Right atrium auricular region (tissue), 2 donors: ENCODE measurements around the gene EPHA3. TPM values are rescaled to one million over a fixed set of nuclear protein-coding genes. Genes with fewer than 3 reads are reported as not detected.
A peak's percentile ranks its signal among the peaks of the same experiment; 100 is the strongest.

Experiments used
- DNase-seq: peaks from one replicate; pipeline ENCODE4 v3.0.0-alpha.2; 2019; ENCODE audit warnings: low spot score
- H3K27ac ChIP-seq, 2 donors: fragments of 200-600 bp; sonication (generic); 1 replicate in 1 of 2; 2 replicates in 1 of 2; pipeline ENCODE4 v1.5.1; 2016 to 2019
- H3K27me3 ChIP-seq, 2 donors: fragments of 200-600 bp; sonication (generic); one replicate each; pipeline versions ENCODE4 v1.5.1 to v1.6.0; 2017 to 2019
- H3K36me3 ChIP-seq: fragments of 200-600 bp; sonication (generic); one replicate; pipeline ENCODE4 v1.5.1; 2016
- H3K4me1 ChIP-seq, 2 donors: fragments of 200-600 bp; sonication (generic); one replicate each; pipeline versions ENCODE4 v1.5.1 to v1.6.0; 2017 to 2019
- H3K4me3 ChIP-seq, 2 donors: fragments of 200-600 bp; sonication (generic); 1 replicate in 1 of 2; 2 replicates in 1 of 2; pipeline ENCODE4 v1.5.1; 2017 to 2019; ENCODE audit warnings: mild to moderate bottlenecking in 1 of 2, moderate library complexity in 1 of 2
- H3K9me3 ChIP-seq, 2 donors: fragments of 200-600 bp; sonication (generic); one replicate each; pipeline ENCODE4 v1.5.1; 2019
- total RNA-seq, 2 donors: library from RNA; depleted of rRNA; stranded (reverse); fragments of >200 nt; gene quantifications; one replicate each; pipeline ENCODE4 v1.1.0, GENCODE V29; 2016
- TF ChIP-seq, protein P1 (sequence below), 2 donors: fragments of 200-600 bp; sonication (generic); IDR thresholded peaks; one replicate each; pipeline ENCODE4 v1.5.1; 2019; ENCODE audit warnings: antibody characterized with exemption in 2 of 2

The EPHA3 gene
- total RNA-seq, 2 donors from 2014 or later: 5.3 to 5.4 TPM

DNA sequence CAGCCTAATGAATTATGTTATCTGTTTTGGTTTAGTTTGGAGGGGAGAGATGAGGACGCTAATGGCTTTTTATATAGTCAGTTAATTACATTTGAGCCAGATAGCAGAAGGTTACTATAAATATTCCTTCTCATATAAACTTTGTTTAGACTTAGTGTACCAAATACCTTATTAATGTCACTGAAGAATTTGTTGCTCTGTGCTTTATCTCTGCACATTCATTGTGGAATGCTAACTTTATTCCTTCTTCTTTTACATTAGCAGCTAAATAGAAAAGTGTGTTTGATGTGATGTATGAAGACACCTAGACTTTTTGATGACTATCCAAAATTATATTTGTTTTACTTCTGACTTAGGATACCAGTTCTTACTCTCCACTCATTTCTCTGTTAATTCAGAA is 105.2 kb downstream of the EPHA3 start:
- Histone ChIP-seq H3K4me3 (no peak overlapping the region), H3K27ac (no peak overlapping the region), H3K27me3 (no peaks in the 10 kb centered on the region), H3K9me3 (no peaks in the 10 kb centered on the region), H3K4me1 (no peaks in the 10 kb centered on the region), H3K36me3 (no peaks in the 10 kb centered on the region)
- TF ChIP-seq, protein P1, sequence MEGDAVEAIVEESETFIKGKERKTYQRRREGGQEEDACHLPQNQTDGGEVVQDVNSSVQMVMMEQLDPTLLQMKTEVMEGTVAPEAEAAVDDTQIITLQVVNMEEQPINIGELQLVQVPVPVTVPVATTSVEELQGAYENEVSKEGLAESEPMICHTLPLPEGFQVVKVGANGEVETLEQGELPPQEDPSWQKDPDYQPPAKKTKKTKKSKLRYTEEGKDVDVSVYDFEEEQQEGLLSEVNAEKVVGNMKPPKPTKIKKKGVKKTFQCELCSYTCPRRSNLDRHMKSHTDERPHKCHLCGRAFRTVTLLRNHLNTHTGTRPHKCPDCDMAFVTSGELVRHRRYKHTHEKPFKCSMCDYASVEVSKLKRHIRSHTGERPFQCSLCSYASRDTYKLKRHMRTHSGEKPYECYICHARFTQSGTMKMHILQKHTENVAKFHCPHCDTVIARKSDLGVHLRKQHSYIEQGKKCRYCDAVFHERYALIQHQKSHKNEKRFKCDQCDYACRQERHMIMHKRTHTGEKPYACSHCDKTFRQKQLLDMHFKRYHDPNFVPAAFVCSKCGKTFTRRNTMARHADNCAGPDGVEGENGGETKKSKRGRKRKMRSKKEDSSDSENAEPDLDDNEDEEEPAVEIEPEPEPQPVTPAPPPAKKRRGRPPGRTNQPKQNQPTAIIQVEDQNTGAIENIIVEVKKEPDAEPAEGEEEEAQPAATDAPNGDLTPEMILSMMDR (IDR thresholded peaks at IDR 0.05): no peak
- no peak for DNase-seq

DNA sequence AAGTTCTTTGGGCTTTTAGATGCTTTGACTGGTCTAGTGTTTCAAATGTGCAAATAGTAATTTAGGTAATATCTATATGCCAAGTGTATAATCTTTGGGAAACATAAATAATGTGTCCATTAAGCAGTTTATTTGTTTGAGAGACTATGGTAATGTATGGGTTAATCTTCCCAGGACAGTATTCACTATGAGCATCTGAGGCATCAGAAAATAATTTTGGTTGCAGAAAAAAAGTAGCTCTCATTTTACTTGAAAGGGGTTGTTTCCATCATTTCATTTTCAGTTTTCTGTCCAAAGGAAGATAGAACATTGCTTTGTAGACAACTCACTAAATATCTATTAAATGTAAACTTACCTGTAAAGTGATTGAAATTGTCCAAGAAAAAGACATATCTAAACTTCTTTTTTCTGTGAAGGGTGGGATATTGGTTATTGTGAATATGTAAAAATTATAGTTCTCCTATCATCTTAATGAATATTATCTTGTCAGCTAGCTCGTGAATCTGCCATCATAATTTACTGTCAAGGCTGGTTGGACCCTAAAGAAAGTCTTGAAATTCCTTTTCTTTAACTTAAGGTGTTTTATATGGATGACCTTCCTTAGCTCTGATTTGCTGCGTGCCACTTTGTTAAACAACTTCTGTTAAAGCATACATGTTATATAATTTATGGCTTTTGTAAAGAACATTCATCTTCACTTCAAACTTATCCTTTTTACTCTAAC is 108.8 kb downstream of the EPHA3 start:
- Histone ChIP-seq H3K36me3 (no peaks in the 10 kb centered on the region), H3K4me3 (no peak overlapping the region), H3K9me3 (no peaks in the 10 kb centered on the region), H3K4me1 (no peaks in the 10 kb centered on the region), H3K27me3 (no peaks in the 10 kb centered on the region), H3K27ac (no peak overlapping the region)
- DNase-seq: no peak
- TF ChIP-seq, protein P1 (IDR thresholded peaks at IDR 0.05): no peak

DNA sequence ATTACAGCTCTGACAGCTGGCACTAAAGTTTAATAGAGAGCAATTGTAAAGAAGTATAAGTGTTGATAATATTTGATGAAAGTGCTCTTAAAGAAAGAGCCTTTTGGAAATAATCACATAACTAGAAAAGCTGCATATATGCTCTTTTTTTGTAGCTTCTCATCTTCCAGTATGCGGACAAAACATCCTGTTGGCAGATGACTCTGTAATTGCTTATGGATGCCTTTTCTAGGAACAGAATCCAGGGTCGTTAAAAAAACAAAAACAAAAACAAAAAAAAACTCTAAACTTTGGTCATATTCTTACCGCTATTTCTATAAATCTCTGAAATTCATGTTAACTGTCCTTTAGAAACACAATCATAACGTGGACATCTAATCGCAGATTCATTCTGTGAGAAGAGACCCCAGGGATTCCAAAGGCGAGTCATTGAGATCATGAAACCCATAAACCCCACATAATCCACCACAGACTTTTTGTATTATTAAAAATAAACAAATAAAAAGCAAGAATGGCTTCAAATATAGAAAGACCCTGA is 109.8 kb downstream of the EPHA3 start:
- TF ChIP-seq, protein P1 (IDR thresholded peaks at IDR 0.05): no peak
- no peaks in the 10 kb centered on the region for H3K4me1 ChIP-seq
- no peaks in the 10 kb centered on the region for H3K36me3 ChIP-seq
- no peak overlapping the region for H3K27ac ChIP-seq
- H3K9me3 ChIP-seq: no peaks in the 10 kb centered on the region
- no peak for DNase-seq
- no peak overlapping the region for H3K4me3 ChIP-seq
- H3K27me3 ChIP-seq: no peaks in the 10 kb centered on the region

DNA sequence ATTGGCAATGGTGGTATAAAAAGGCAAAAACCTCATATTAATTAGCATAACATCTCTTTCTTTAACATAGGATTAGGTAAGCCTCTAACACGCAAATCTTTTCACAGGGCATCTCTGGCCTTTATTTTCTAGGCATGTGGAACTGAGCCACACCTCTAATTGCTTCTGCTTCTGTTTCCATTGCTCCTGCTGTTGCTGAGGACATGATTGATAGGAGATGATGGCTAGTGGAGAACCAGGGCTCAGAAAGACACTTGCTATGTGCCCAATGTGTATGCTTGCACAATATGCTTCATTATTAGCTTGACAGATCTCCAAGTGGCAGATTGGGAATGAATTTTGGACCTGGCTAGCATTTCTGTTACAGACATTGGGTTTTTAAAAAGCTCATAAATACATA is 114.5 kb downstream of the EPHA3 start:
- no peak for DNase-seq
- no peak overlapping the region for H3K4me3 ChIP-seq
- no peaks in the 10 kb centered on the region for H3K9me3 ChIP-seq
- TF ChIP-seq, protein P1 (IDR thresholded peaks at IDR 0.05): no peak
- no peaks in the 10 kb centered on the region for H3K36me3 ChIP-seq
- no peaks in the 10 kb centered on the region for H3K27me3 ChIP-seq
- H3K27ac ChIP-seq: no peak overlapping the region
- H3K4me1 ChIP-seq: no peaks in the 10 kb centered on the region

DNA sequence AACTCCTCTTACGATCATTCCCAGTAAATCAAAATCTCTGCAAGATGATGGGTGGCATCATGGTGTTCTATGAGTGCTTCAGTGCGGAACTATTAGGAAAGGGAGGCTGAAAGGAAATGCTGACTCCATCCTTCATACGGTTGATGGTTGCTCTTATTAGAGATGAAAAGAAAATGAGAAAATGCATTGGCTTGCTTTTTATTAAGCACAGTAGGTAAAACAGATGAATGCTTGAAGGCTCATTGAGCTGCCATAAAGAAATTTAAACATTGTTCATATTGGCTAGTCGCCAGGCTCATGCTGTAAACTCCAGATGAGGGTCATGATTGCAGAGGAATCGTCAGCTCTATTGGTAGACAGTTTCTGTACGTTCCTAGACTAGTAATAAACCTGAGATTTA is 115.8 kb downstream of the EPHA3 start:
- H3K27me3 ChIP-seq: no peaks in the 10 kb centered on the region
- no peaks in the 10 kb centered on the region for H3K4me1 ChIP-seq
- no peaks in the 10 kb centered on the region for H3K9me3 ChIP-seq
- no peak overlapping the region for H3K4me3 ChIP-seq
- no peaks in the 10 kb centered on the region for H3K36me3 ChIP-seq
- no peak for DNase-seq
- H3K27ac ChIP-seq: no peak overlapping the region
- TF ChIP-seq, protein P1 (IDR thresholded peaks at IDR 0.05): no peak

DNA sequence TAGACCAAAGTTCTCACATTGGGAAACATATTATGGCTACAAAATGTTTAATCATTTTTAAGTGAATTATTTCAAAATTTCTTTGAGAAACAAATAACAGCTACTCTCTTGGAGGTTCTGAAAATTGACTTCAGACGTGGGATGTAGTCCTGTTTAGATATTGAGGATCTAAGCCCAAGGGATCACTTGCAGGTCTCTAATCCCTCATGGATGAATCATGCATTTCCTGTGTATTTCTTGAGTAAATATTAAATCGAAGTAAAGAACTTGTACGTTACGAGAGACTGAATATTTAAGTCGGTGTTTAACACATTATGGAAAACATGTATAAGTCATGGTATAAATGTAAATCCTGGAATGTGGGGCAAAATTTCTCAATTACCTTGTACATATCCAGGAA is 119.8 kb downstream of the EPHA3 start:
- H3K9me3 ChIP-seq: no peaks in the 10 kb centered on the region
- H3K4me3 ChIP-seq: no peak overlapping the region
- no peaks in the 10 kb centered on the region for H3K27me3 ChIP-seq
- H3K4me1 ChIP-seq: no peaks in the 10 kb centered on the region
- DNase-seq: no peak
- H3K27ac ChIP-seq: peak overlapping the region in 1 of 2 donors; percentile 33
- TF ChIP-seq, protein P1 (IDR thresholded peaks at IDR 0.05): no peak
- no peaks in the 10 kb centered on the region for H3K36me3 ChIP-seq
